NCI-H345 treated with DMSO at 0.1 percent for 48 hours (cell line): ENCODE data around the gene FYN.

Experiments
- DNase-seq: peaks from one replicate; lab custom pipeline; 2025; ENCODE audit not compliant: unreplicated experiment; lab: John Stamatoyannopoulos, UW

FYN gene

GRCh38 chr6:111884068-111884467, 10.8 kb upstream of the FYN start:
- DNase-seq = no peak

- DNase-seq = no peak
These were observed 7.1 kb upstream of the FYN start for GRCh38 chr6:111880181-111880888.

GRCh38 chr6:111875741-111876140, 2.5 kb upstream of the FYN start:
- no peak for DNase-seq

GRCh38 chr6:111874025-111874415, 768 bp upstream of the FYN start:
- DNase-seq = peak; percentile 38

- DNase-seq = no peak
These were observed 663 bp downstream of the FYN start for GRCh38 chr6:111872401-111873177.

GRCh38 chr6:111871725-111872400, 1.4 kb downstream of the FYN start:
- peak; percentile 47 for DNase-seq

- no peak for DNase-seq
These were observed 2.0 kb downstream of the FYN start for GRCh38 chr6:111871207-111871606.

GRCh38 chr6:111870742-111871064, 2.5 kb downstream of the FYN start:
- DNase-seq = no peak

GRCh38 chr6:111870051-111870741, 3.1 kb downstream of the FYN start:
- no peak for DNase-seq

GRCh38 chr6:111866857-111867256, 6.4 kb downstream of the FYN start:
- DNase-seq = no peak

- no peak for DNase-seq
These were observed 7.2 kb downstream of the FYN start for GRCh38 chr6:111865909-111866546.

GRCh38 chr6:111865049-111865585, 8.1 kb downstream of the FYN start:
- DNase-seq = no peak

GRCh38 chr6:111864138-111865048, 8.9 kb downstream of the FYN start:
- no peak for DNase-seq

- DNase-seq = no peak
These were observed 10.5 kb downstream of the FYN start for GRCh38 chr6:111862741-111863140.

- DNase-seq = no peak
These were observed 10.9 kb downstream of the FYN start for GRCh38 chr6:111862314-111862713.

GRCh38 chr6:111861431-111861885, 11.8 kb downstream of the FYN start:
- peak; percentile 98 for DNase-seq

GRCh38 chr6:111858347-111858746, 14.9 kb downstream of the FYN start:
- DNase-seq = no peak

GRCh38 chr6:111857674-111858337, 15.4 kb downstream of the FYN start:
- DNase-seq = no peak

- no peak for DNase-seq
These were observed 17.5 kb downstream of the FYN start for GRCh38 chr6:111855753-111856152.
